Spinal cord (tissue), 10 donors: ENCODE measurements around the gene PRICKLE2. TPM values are rescaled to one million over a fixed set of nuclear protein-coding genes. Genes with fewer than 3 reads are reported as not detected.

ENCODE experiments used
- DNase-seq, 6 donors: peaks; one replicate each; pipeline versions ENCODE4 v3.0.0 to v3.0.0-alpha.2; 2013 to 2015; ENCODE audit warnings: low spot score in 6 of 6, low read depth in 4 of 6
- H3K27ac ChIP-seq: one replicate; pipeline ENCODE4 v1.5.1; 2013; ENCODE audit warnings: low read depth, low read length, control low read depth
- H3K27me3 ChIP-seq: one replicate; pipeline ENCODE4 v1.6.1; 2013; ENCODE audit warnings: low read length; ENCODE audit not compliant: control insufficient read depth, insufficient read depth
- H3K36me3 ChIP-seq: one replicate; pipeline ENCODE4 v1.6.1; 2013; ENCODE audit warnings: low read length; ENCODE audit not compliant: control insufficient read depth, insufficient read depth
- H3K4me1 ChIP-seq: one replicate; pipeline ENCODE4 v1.6.1; 2013; ENCODE audit warnings: low read length; ENCODE audit not compliant: control insufficient read depth, insufficient read depth
- H3K4me3 ChIP-seq: one replicate; pipeline ENCODE4 v1.5.1; 2013; ENCODE audit warnings: low read depth, low read length, control low read depth
- H3K9me3 ChIP-seq: one replicate; pipeline ENCODE4 v1.6.1; 2013; ENCODE audit warnings: low read length; ENCODE audit not compliant: control insufficient read depth, insufficient read depth
- WGBS: methylation state at CpG from one replicate; pipeline ENCODE4 v1.1.5; 2013; ENCODE audit warnings: missing lambda C conversion rate; ENCODE audit not compliant: insufficient coverage; 5-methylcytosine and 5-hydroxymethylcytosine counted together
- polyA plus RNA-seq, 2 donors: library from polyadenylated mRNA; unstranded; fragments of 120-200 nt; gene quantifications; one replicate each; pipeline ENCODE4 v1.2.1, GENCODE V29; 2013; ENCODE audit not compliant: insufficient read length in 2 of 2
- total RNA-seq, 2 donors: library from RNA; depleted of rRNA in 1 of 2; stranded (reverse); fragments of 120-200 nt in 1 of 2; fragments of >200 nt in 1 of 2; gene quantifications; one replicate each; pipeline versions ENCODE4 v1.2.3 to v1.2.4, GENCODE V29; 2013 to 2014
- donor health status: healthy.

Gene PRICKLE2
- total and polyA plus RNA-seq, 4 donors, result 24.2 to 51.3 (median 27.3) TPM

- 83% methylated on average over 1 of the region's 2 CpGs for WGBS
- peaks cover 11% of the 10 kb centered on the region for H3K4me1 ChIP-seq
- H3K9me3 ChIP-seq, result no peaks in the 10 kb centered on the region
- DNase-seq, result no peak
- no peak overlapping the region for H3K4me3 ChIP-seq
- no peak overlapping the region for H3K27ac ChIP-seq
- H3K36me3 ChIP-seq, result no peaks in the 10 kb centered on the region
- H3K27me3 ChIP-seq, result no peaks in the 10 kb centered on the region
Measured at GRCh38 chr3:64185436-64185835, 39.8 kb downstream of the PRICKLE2 start.

- WGBS, result no CpG with 5 or more reads among the region's 3 CpGs
- no peaks in the 10 kb centered on the region for H3K9me3 ChIP-seq
- no peak overlapping the region for H3K4me3 ChIP-seq
- no peaks in the 10 kb centered on the region for H3K27me3 ChIP-seq
- H3K36me3 ChIP-seq, result no peaks in the 10 kb centered on the region
- H3K4me1 ChIP-seq, result peaks cover 11% of the 10 kb centered on the region
- DNase-seq, result no peak
- no peak overlapping the region for H3K27ac ChIP-seq
Measured at GRCh38 chr3:64184621-64185020, 40.6 kb downstream of the PRICKLE2 start.

GRCh38 chr3:64179860-64180259, 45.4 kb downstream of the PRICKLE2 start:
- H3K4me3 ChIP-seq, result no peak overlapping the region
- no peaks in the 10 kb centered on the region for H3K27me3 ChIP-seq
- no peaks in the 10 kb centered on the region for H3K9me3 ChIP-seq
- 88% methylated on average over 1 of the region's 1 CpG for WGBS
- no peak for DNase-seq
- H3K27ac ChIP-seq, result no peak overlapping the region
- H3K4me1 ChIP-seq, result no peaks in the 10 kb centered on the region
- no peaks in the 10 kb centered on the region for H3K36me3 ChIP-seq

GRCh38 chr3:64179249-64179648, 46.0 kb downstream of the PRICKLE2 start:
- WGBS, result 93% methylated on average over 3 of the region's 4 CpGs
- Histone ChIP-seq H3K27ac (no peak overlapping the region), H3K4me1 (no peaks in the 10 kb centered on the region), H3K4me3 (no peak overlapping the region), H3K36me3 (no peaks in the 10 kb centered on the region), H3K27me3 (no peaks in the 10 kb centered on the region), H3K9me3 (no peaks in the 10 kb centered on the region)
- DNase-seq, result no peak

GRCh38 chr3:64178419-64178818, 46.8 kb downstream of the PRICKLE2 start:
- no peak overlapping the region for H3K27ac ChIP-seq
- H3K27me3 ChIP-seq, result no peaks in the 10 kb centered on the region
- no peaks in the 10 kb centered on the region for H3K4me1 ChIP-seq
- no peak for DNase-seq
- 40% methylated on average over 1 of the region's 2 CpGs for WGBS
- H3K36me3 ChIP-seq, result no peaks in the 10 kb centered on the region
- H3K9me3 ChIP-seq, result no peaks in the 10 kb centered on the region
- no peak overlapping the region for H3K4me3 ChIP-seq

GRCh38 chr3:64176461-64176996, 48.7 kb downstream of the PRICKLE2 start:
- no peak for DNase-seq
- Histone ChIP-seq H3K27ac (no peak overlapping the region), H3K4me3 (no peak overlapping the region), H3K36me3 (no peaks in the 10 kb centered on the region), H3K27me3 (no peaks in the 10 kb centered on the region), H3K4me1 (no peaks in the 10 kb centered on the region), H3K9me3 (no peaks in the 10 kb centered on the region)
- 100% methylated on average over 1 of the region's 4 CpGs for WGBS

GRCh38 chr3:64174328-64174727, 50.9 kb downstream of the PRICKLE2 start:
- Histone ChIP-seq H3K4me3 (no peak overlapping the region), H3K36me3 (no peaks in the 10 kb centered on the region), H3K9me3 (no peaks in the 10 kb centered on the region), H3K27me3 (no peaks in the 10 kb centered on the region), H3K4me1 (no peaks in the 10 kb centered on the region), H3K27ac (no peak overlapping the region)
- WGBS, result 96% methylated on average over 4 of the region's 6 CpGs
- no peak for DNase-seq

GRCh38 chr3:64173563-64173962, 51.7 kb downstream of the PRICKLE2 start:
- H3K36me3 ChIP-seq, result no peaks in the 10 kb centered on the region
- H3K4me1 ChIP-seq, result no peaks in the 10 kb centered on the region
- H3K4me3 ChIP-seq, result no peak overlapping the region
- WGBS, result 73% methylated on average over 2 of the region's 5 CpGs
- H3K27ac ChIP-seq, result no peak overlapping the region
- no peak for DNase-seq
- H3K27me3 ChIP-seq, result no peaks in the 10 kb centered on the region
- no peaks in the 10 kb centered on the region for H3K9me3 ChIP-seq

GRCh38 chr3:64170270-64170669, 55.0 kb downstream of the PRICKLE2 start:
- H3K4me1 ChIP-seq, result no peaks in the 10 kb centered on the region
- no peak for DNase-seq
- WGBS, result 62% methylated on average over 2 of the region's 5 CpGs
- no peak overlapping the region for H3K27ac ChIP-seq
- H3K4me3 ChIP-seq, result no peak overlapping the region
- peaks cover 2% of the 10 kb centered on the region for H3K36me3 ChIP-seq
- H3K9me3 ChIP-seq, result no peaks in the 10 kb centered on the region
- H3K27me3 ChIP-seq, result no peaks in the 10 kb centered on the region

GRCh38 chr3:64167868-64168267, 57.4 kb downstream of the PRICKLE2 start:
- H3K9me3 ChIP-seq, result no peaks in the 10 kb centered on the region
- H3K27ac ChIP-seq, result no peak overlapping the region
- H3K4me3 ChIP-seq, result no peak overlapping the region
- no peaks in the 10 kb centered on the region for H3K27me3 ChIP-seq
- peaks cover 2% of the 10 kb centered on the region for H3K36me3 ChIP-seq
- WGBS, result no CpG with 5 or more reads among the region's 1 CpG
- H3K4me1 ChIP-seq, result peaks cover 4% of the 10 kb centered on the region
- no peak for DNase-seq
